ENCODE results near the gene IQSEC1. TPM values are rescaled to one million over a fixed set of nuclear protein-coding genes. Genes with fewer than 3 reads are reported as not detected.

The IQSEC1 gene
- total and polyA plus RNA-seq, 2 donors (not counting 1 experiment from before 2014, with no cell fraction given): 96.7 to 222 TPM

GRCh38 chr3:13039213-13039896, 33.9 kb downstream of the IQSEC1 start:
- TF ChIP-seq EZH2 (IDR thresholded peaks at IDR 0.05; ENCODE audit: borderline replicate concordance, insufficient read depth, low read depth, low read length, poor library complexity, severe bottlenecking) (no peak), CTCF (IDR thresholded peaks at IDR 0.05) (no peak)
- no peak overlapping the region for H2AFZ ChIP-seq (ENCODE audit: insufficient read depth, low read depth, low read length, poor library complexity, severe bottlenecking)
- peaks cover 25% of the 10 kb centered on the region for H3K4me1 Mint-ChIP-seq
- H3K9me3 Mint-ChIP-seq (ENCODE audit: insufficient read depth): no peaks in the 10 kb centered on the region
- H3K36me3 ChIP-seq (replicated peaks in 1 of 2; ENCODE audit: control extremely low read depth in 1 of 2, control insufficient read depth in 1 of 2, extremely low read depth in 1 of 2, insufficient read depth in 2 of 2, low read length in 1 of 2): peaks cover 0 to 7% of the 10 kb centered on the region in 2 experiments
- peaks cover 15 to 17% of the 10 kb centered on the region in 2 donors for H3K4me1 ChIP-seq (ENCODE audit: control insufficient read depth in 2 of 2, insufficient read depth in 2 of 2, low read length in 2 of 2)
- H3K4me3 ChIP-seq (ENCODE audit: control extremely low read depth in 1 of 5, extremely low read depth in 1 of 5, insufficient read depth in 1 of 5, low read depth in 2 of 5, low read length in 4 of 5): no peak overlapping the region
- H3K79me2 ChIP-seq (ENCODE audit: control insufficient read depth, insufficient read depth, low read length): peaks cover 71% of the 10 kb centered on the region
- ATAC-seq (ENCODE audit: low read depth): no peak
- H3K27ac Mint-ChIP-seq: no peak overlapping the region
- ChIA-PET CTCF (interaction anchor here (0.6 to 1.7 kb wide), 6 partner anchors 9 to 271 kb away, joined by 3 to 7 read pairs (median 4); no protein-coding TSS in a partner anchor), POLR2A (interaction anchor here (0.7 to 1.2 kb wide), 2 partner anchors 11 to 27 kb away, joined by 4 read pairs; no protein-coding TSS in a partner anchor)
- H3K4me2 ChIP-seq (replicated peaks; ENCODE audit: low read depth, low read length, poor library complexity, severe bottlenecking): no peak overlapping the region
- DNase-seq: no peak
- H3K27me3 ChIP-seq (replicated peaks in 1 of 4; ENCODE audit: control extremely low read depth in 1 of 4, control insufficient read depth in 3 of 4, insufficient read depth in 4 of 4, low read length in 3 of 4): no peaks in the 10 kb centered on the region
- peaks cover 4% of the 10 kb centered on the region for H4K20me1 ChIP-seq (ENCODE audit: control insufficient read depth, insufficient read depth, low read length, poor library complexity, severe bottlenecking)
- 86% methylated on average over 10 of the region's 14 CpGs for WGBS (ENCODE audit: insufficient coverage)
- H3K4me3 Mint-ChIP-seq: no peak overlapping the region
- no peaks in the 10 kb centered on the region for H3K9me3 ChIP-seq (ENCODE audit: control extremely low read depth in 1 of 3, control insufficient read depth in 2 of 3, insufficient read depth in 1 of 3, low read length in 2 of 3)
- intact Hi-C loops (cut with micrococcal nuclease): no loop called here
- H3K27me3 Mint-ChIP-seq: no peaks in the 10 kb centered on the region
- no peak overlapping the region for H3K27ac ChIP-seq (ENCODE audit: low read length in 2 of 2)
- no peak overlapping the region for H3K9ac ChIP-seq (ENCODE audit: low read length)

GRCh38 chr3:13037458-13038117, 35.6 kb downstream of the IQSEC1 start:
- no peak for TF ChIP-seq CTCF (IDR thresholded peaks at IDR 0.05)
- TF ChIP-seq EZH2 (IDR thresholded peaks at IDR 0.05; ENCODE audit: borderline replicate concordance, insufficient read depth, low read depth, low read length, poor library complexity, severe bottlenecking): no peak
- H3K4me1 ChIP-seq (ENCODE audit: control insufficient read depth in 2 of 2, insufficient read depth in 2 of 2, low read length in 2 of 2): peaks cover 15% of the 10 kb centered on the region in 2 donors
- no peak overlapping the region for H3K27ac Mint-ChIP-seq
- H3K9me3 ChIP-seq (ENCODE audit: control extremely low read depth in 1 of 3, control insufficient read depth in 2 of 3, insufficient read depth in 1 of 3, low read length in 2 of 3): no peaks in the 10 kb centered on the region
- H3K4me3 ChIP-seq (ENCODE audit: control extremely low read depth in 1 of 5, extremely low read depth in 1 of 5, insufficient read depth in 1 of 5, low read depth in 2 of 5, low read length in 4 of 5): no peak overlapping the region
- H3K27me3 ChIP-seq (replicated peaks in 1 of 4; ENCODE audit: control extremely low read depth in 1 of 4, control insufficient read depth in 3 of 4, insufficient read depth in 4 of 4, low read length in 3 of 4): no peaks in the 10 kb centered on the region
- ChIA-PET CTCF (no interaction called here), POLR2A (interaction anchor here (0.6 kb wide), 1 partner anchor 25 kb away, joined by 4 read pairs; no protein-coding TSS in a partner anchor)
- no peak overlapping the region for H3K4me3 Mint-ChIP-seq
- H3K9me3 Mint-ChIP-seq (ENCODE audit: insufficient read depth): no peaks in the 10 kb centered on the region
- intact Hi-C loops (cut with micrococcal nuclease): no loop called here
- H3K79me2 ChIP-seq (ENCODE audit: control insufficient read depth, insufficient read depth, low read length): peaks cover 74% of the 10 kb centered on the region
- no peak for DNase-seq
- ATAC-seq (ENCODE audit: low read depth): no peak
- peaks cover 20% of the 10 kb centered on the region for H3K4me1 Mint-ChIP-seq
- H3K9ac ChIP-seq (ENCODE audit: low read length): no peak overlapping the region
- no CpG with 5 or more reads among the region's 8 CpGs for WGBS (ENCODE audit: insufficient coverage)
- no peak overlapping the region for H3K4me2 ChIP-seq (replicated peaks; ENCODE audit: low read depth, low read length, poor library complexity, severe bottlenecking)
- no peaks in the 10 kb centered on the region for H3K27me3 Mint-ChIP-seq
- H4K20me1 ChIP-seq (ENCODE audit: control insufficient read depth, insufficient read depth, low read length, poor library complexity, severe bottlenecking): peaks cover 4% of the 10 kb centered on the region
- peaks cover 0 to 3% of the 10 kb centered on the region in 2 experiments for H3K36me3 ChIP-seq (replicated peaks in 1 of 2; ENCODE audit: control extremely low read depth in 1 of 2, control insufficient read depth in 1 of 2, extremely low read depth in 1 of 2, insufficient read depth in 2 of 2, low read length in 1 of 2)
- H3K27ac ChIP-seq (ENCODE audit: low read length in 2 of 2): no peak overlapping the region
- no peak overlapping the region for H2AFZ ChIP-seq (ENCODE audit: insufficient read depth, low read depth, low read length, poor library complexity, severe bottlenecking)
